Transverse colon (tissue), 4 donors: ENCODE measurements around the gene SPTB. TPM values are rescaled to one million over a fixed set of nuclear protein-coding genes. Genes with fewer than 3 reads are reported as not detected.

Experiments
- DNase-seq: peaks from one replicate; pipeline ENCODE4 v3.0.0-alpha.2; 2019
- H3K27ac ChIP-seq, 4 donors: fragments of 200-600 bp; sonication (generic); 2 replicates each; pipeline ENCODE4 v1.5.1; 2016 to 2018; ENCODE audit warnings: inconsistent platforms in 4 of 4
- H3K27me3 ChIP-seq: fragments of 200-600 bp; sonication (generic); 2 replicates; pipeline ENCODE4 v1.5.1; 2017; ENCODE audit warnings: inconsistent platforms
- H3K36me3 ChIP-seq, 4 donors: fragments of 200-600 bp; sonication (generic); 2 replicates each; pipeline ENCODE4 v1.5.1; 2017 to 2019; ENCODE audit warnings: inconsistent platforms in 4 of 4
- H3K4me1 ChIP-seq, 4 donors: fragments of 200-600 bp; sonication (generic); 2 replicates each; pipeline ENCODE4 v1.5.1; 2017 to 2020; ENCODE audit warnings: inconsistent platforms in 4 of 4
- H3K4me3 ChIP-seq, 4 donors: fragments of 200-600 bp; sonication (generic); 1 replicate in 1 of 4; 2 replicates in 3 of 4; pipeline versions ENCODE4 v1.5.1 to v1.6.1; 2017 to 2019; ENCODE audit warnings: inconsistent platforms in 4 of 4
- H3K9me3 ChIP-seq, 2 donors: fragments of 200-600 bp; sonication (generic); 2 replicates each; pipeline ENCODE4 v1.5.1; 2017 to 2019; ENCODE audit warnings: inconsistent platforms in 2 of 2
- EP300 ChIP-seq: sonication (generic); formaldehyde crosslinking; IDR thresholded peaks from one replicate; pipeline ENCODE4 v1.6.1; 2017; ENCODE audit warnings: antibody characterized with exemption, low read depth
- POLR2A ChIP-seq: fragments of 450-650 bp; IDR thresholded peaks from one replicate; pipeline ENCODE4 v1.6.1; 2016; ENCODE audit warnings: antibody characterized with exemption, mild to moderate bottlenecking, moderate library complexity
- POLR2AphosphoS5 ChIP-seq, 3 donors: sonication (generic); formaldehyde crosslinking; IDR thresholded peaks; one replicate each; pipeline ENCODE4 v1.6.1; 2016; ENCODE audit warnings: antibody characterized with exemption in 3 of 3
- WGBS, 2 donors: methylation state at CpG; one replicate each; pipeline ENCODE4 v1.1.5; 2018; ENCODE audit warnings: low coverage in 1 of 2; 5-methylcytosine and 5-hydroxymethylcytosine counted together
- in situ Hi-C, 4 donors: fragments of 200-750 bp; cut with MboI; loops; one replicate each; pipeline versions ENCODE4 v1.15.0 to v1.15.1; 2017; ENCODE audit warnings: low sequenced_read_pairs in 3 of 4, low pct_ligation_motif_present in 1 of 4, low pct_unique_long_range_greater_than_20kb in 1 of 4
- intact Hi-C: fragments of 100-400 bp; cut with DNase I; formaldehyde crosslinking; loops from one replicate; pipeline ENCODE4 v1.15.1; 2023; ENCODE audit warnings: low total_unique reads
- total RNA-seq, 4 donors: library from RNA; depleted of rRNA; stranded (reverse); fragments of >200 nt; gene quantifications; one replicate each; pipeline ENCODE4 v1.1.0, GENCODE V29; 2016
- TF ChIP-seq, protein P1 (sequence below), 5 experiments: fragments of 200-600 bp in 3 of 5; fragments of 450-650 bp in 2 of 5; sonication (generic) in 3 of 5; IDR thresholded peaks; 1 replicate in 2 of 5; 2 replicates in 3 of 5; pipeline ENCODE4 v1.5.1; 2016 to 2017; ENCODE audit warnings: antibody characterized with exemption in 5 of 5, inconsistent platforms in 3 of 5, mild to moderate bottlenecking in 2 of 5, moderate library complexity in 1 of 5

Gene SPTB
- total RNA-seq, 4 donors from 2014 or later = 0.20 to 0.96 (median 0.58) TPM

DNA sequence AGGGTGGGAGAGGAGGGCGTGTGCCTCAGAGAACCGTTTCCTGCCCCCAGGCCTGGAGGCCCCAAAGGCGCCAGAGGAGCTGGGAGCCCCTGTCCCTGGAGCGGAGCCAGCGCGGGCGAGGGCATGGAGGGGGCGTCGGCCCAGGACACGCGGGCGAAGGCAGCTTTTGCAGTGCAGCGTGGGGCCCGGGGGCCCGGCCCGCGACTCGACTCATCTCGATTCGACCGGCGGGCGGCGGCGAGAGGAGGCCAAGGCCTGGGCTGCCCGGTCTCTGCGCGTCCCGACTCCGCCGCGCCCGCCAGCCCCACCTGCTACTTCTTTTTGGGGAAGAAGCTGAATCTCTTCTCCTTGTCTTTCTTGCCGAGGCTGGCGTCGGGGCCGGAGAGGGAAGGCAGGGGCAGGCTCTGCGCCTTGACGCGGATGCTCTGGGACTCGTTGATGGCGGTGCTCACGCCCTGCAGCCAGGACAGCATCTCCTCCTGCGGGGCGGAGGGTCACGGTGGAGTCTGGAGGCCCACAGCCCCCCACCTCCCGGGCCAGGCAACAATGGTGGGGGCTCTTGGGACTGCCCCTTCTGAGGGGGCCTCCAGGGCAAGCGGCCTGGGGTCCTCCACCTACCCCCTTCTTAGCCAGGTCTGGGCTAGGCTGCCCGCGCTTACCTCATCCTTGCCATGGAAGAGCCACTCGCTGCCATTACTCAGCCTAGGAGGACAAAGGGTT, 130.6 kb downstream of the SPTB start:
- no peak for TF ChIP-seq POLR2A
- TF ChIP-seq POLR2AphosphoS5 (IDR thresholded peaks at IDR 0.05) = no peak
- TF ChIP-seq, protein P1, sequence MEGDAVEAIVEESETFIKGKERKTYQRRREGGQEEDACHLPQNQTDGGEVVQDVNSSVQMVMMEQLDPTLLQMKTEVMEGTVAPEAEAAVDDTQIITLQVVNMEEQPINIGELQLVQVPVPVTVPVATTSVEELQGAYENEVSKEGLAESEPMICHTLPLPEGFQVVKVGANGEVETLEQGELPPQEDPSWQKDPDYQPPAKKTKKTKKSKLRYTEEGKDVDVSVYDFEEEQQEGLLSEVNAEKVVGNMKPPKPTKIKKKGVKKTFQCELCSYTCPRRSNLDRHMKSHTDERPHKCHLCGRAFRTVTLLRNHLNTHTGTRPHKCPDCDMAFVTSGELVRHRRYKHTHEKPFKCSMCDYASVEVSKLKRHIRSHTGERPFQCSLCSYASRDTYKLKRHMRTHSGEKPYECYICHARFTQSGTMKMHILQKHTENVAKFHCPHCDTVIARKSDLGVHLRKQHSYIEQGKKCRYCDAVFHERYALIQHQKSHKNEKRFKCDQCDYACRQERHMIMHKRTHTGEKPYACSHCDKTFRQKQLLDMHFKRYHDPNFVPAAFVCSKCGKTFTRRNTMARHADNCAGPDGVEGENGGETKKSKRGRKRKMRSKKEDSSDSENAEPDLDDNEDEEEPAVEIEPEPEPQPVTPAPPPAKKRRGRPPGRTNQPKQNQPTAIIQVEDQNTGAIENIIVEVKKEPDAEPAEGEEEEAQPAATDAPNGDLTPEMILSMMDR (IDR thresholded peaks at IDR 0.05) = no peak
- no peak for TF ChIP-seq EP300
- in situ Hi-C loops = no loop called here
- DNase-seq = no peak
- intact Hi-C loops = no loop called here
- 92% methylated on average over 43 of the region's 51 CpGs; no CpG with 5 or more reads in 1 of the 2 donors for WGBS, 2 donors
- Histone ChIP-seq H3K27me3 (no peaks in the 10 kb centered on the region), H3K36me3 (peaks cover 0 to 6% (median under 1%) of the 10 kb centered on the region in 4 donors), H3K4me1 (peaks cover 0 to 13% (median 5%) of the 10 kb centered on the region in 4 donors), H3K27ac (no peak overlapping the region), H3K9me3 (no peaks in the 10 kb centered on the region), H3K4me3 (no peak overlapping the region)

DNA sequence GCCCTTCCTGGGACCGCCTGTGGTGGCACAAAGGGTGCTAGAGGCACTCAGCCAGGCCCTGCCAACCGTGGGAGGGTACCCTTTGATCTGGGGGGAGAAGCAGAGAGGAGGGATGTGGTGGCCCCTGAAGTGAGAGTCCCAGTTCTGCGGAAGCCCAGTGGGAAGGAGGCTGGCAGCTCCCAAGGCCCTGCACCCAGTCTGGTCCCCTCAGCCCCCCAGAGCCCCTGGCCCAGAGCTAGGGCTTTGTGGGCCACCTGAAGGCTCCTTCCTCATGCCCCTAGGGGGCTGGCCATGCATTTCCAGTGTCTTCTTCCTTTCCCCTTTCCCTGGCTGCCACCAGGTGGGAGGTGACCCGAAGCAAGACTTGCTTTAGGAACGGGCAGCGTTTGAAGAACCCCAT, 131.2 kb downstream of the SPTB start:
- Histone ChIP-seq H3K4me1 (peaks cover 0 to 13% (median 5%) of the 10 kb centered on the region in 4 donors), H3K36me3 (peaks cover 0 to 7% (median 3%) of the 10 kb centered on the region in 4 donors), H3K4me3 (no peak overlapping the region), H3K9me3 (no peaks in the 10 kb centered on the region), H3K27me3 (no peaks in the 10 kb centered on the region), H3K27ac (no peak overlapping the region)
- intact Hi-C loops = no loop called here
- WGBS, 2 donors = 95% methylated on average over 6 of the region's 6 CpGs; no CpG with 5 or more reads in 1 of the 2 donors
- DNase-seq = no peak
- in situ Hi-C loops = no loop called here
- TF ChIP-seq POLR2A (no peak), EP300 (no peak), POLR2AphosphoS5 (IDR thresholded peaks at IDR 0.05) (no peak)
- TF ChIP-seq, protein P1 (IDR thresholded peaks at IDR 0.05) = no peak

DNA sequence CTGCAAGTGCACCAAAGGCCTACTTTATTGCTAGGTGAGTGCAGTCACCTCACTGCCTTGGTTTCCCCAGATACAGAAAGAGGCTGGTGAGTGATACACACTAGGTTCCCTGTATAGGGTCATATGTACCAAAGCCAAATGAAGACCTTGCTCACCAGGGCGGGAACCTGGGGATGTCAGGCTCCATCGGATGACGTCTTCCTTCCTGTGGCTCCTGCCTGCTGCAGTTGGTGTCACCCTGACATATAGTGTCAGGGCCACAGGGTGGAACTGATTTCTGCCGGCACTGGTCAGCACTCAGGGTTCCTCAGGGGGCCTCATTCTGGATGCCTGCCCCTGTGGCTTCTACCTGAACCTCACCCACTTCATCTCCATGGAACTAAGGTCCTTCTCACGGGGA, 132.4 kb downstream of the SPTB start:
- H3K4me1 ChIP-seq = peaks cover 0 to 13% (median 5%) of the 10 kb centered on the region in 4 donors
- in situ Hi-C loops (no loop called here), intact Hi-C loops (no loop called here)
- H3K4me3 ChIP-seq = no peak overlapping the region
- no peaks in the 10 kb centered on the region for H3K27me3 ChIP-seq
- H3K27ac ChIP-seq = no peak overlapping the region
- WGBS, 2 donors = 92% methylated on average over 5 of the region's 5 CpGs; no CpG with 5 or more reads in 1 of the 2 donors
- H3K9me3 ChIP-seq = no peaks in the 10 kb centered on the region
- TF ChIP-seq EP300 = no peak
- TF ChIP-seq, protein P1 (IDR thresholded peaks at IDR 0.05) = no peak
- no peak for TF ChIP-seq POLR2A
- TF ChIP-seq POLR2AphosphoS5 (IDR thresholded peaks at IDR 0.05) = no peak
- peaks cover 0 to 19% (median 7%) of the 10 kb centered on the region in 4 donors for H3K36me3 ChIP-seq
- DNase-seq = no peak

DNA sequence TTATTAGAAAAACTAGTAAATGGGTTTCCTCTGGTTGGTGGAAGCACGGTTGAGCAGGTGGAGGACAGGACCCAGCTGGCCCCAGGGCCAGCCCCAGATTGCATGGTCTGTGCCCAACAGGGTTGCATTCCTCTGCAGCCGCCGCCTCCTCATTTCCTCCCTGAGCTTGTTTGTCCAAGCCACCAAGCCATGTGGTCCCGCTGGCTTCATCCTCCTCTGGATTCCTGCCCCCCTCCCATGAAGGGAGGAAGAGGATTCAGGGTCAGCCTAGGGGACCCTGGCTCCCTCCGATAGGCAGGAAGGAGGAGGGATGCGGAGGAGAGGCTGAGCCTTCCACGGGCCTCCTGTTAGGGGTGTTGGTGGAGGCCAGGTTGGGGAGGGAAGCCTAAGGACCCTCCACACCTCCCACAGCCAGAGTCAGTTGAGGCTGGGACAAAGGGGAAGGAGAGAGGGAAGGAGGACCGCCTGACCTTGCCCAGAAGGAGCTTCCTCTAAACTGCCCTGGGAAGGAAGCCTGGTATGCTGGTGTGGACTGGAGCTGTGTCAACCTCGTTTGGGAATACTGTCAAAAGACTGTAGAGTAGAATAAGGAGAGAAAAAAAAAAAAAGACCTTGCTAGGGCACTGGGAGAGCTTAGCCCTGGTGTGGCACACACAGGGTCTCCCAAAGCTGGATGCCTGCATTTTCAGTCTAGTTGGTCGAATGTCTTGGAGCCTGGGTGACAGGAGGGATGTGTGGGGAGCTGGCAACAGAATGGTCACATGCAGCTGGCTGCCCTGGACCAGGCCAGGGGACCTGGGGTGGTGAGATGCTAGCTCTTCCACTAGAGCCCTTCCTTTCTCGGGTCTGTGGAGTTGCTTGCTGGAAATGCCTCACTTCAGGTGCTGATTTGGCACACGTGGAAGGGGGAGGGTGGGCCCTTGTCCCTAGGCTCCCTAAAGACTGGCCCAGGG, 133.1 kb downstream of the SPTB start:
- H3K36me3 ChIP-seq = peaks cover 0 to 27% (median 9%) of the 10 kb centered on the region in 4 donors
- no peak for DNase-seq
- 57 to 90% methylated on average over 2 to 12 of the region's 12 CpGs for WGBS, 2 donors
- H3K27ac ChIP-seq = peak overlapping the region in 2 of 4 donors; percentile 21 to 46
- TF ChIP-seq, protein P1 (IDR thresholded peaks at IDR 0.05) = no peak
- no peak for TF ChIP-seq EP300
- H3K27me3 ChIP-seq = no peaks in the 10 kb centered on the region
- in situ Hi-C loops = no loop called here
- no peak overlapping the region for H3K4me3 ChIP-seq
- H3K4me1 ChIP-seq = peaks cover 0 to 13% (median 5%) of the 10 kb centered on the region in 4 donors
- intact Hi-C loops = no loop called here
- no peaks in the 10 kb centered on the region for H3K9me3 ChIP-seq
